ENCODE data around the gene DLEC1.
"Not testable (repeated sequence)": the region's sequence is repeated elsewhere in the genome, so short reads cannot be mapped to it uniquely, and the experiment has no call there.

Gene DLEC1

DNA sequence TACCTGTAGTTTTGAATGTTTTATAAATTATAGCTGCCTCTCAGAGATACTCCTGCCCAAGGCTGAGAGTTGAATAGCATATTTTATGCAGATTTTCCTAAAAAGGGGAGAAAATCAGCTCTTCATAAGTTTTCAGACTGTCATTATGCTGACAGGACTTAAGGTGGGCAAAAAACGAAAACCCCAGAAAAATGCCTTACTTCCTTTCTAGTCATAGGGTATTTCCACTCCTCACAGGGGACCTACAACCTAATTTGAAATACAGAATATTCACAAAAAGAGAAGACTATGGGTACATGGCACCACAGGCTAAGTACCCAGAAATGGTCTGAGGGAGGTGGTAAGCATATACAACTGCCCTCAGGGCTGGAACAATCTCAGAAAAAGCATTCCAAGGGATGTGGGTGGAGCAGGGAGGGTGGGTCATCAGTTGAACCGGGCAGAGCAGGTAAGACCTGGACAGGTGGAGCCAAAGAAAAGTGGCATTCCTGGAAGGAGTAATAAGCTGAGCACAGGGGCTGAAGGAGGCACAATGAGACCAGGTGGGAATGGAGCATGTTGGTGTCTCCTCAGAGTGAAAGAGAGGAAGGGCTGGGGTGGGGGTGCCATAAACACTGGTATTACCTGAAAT is 115.7 kb downstream of the DLEC1 start:
- DNase-seq (ENCODE audit: low read depth, low spot score): no peak

DNA sequence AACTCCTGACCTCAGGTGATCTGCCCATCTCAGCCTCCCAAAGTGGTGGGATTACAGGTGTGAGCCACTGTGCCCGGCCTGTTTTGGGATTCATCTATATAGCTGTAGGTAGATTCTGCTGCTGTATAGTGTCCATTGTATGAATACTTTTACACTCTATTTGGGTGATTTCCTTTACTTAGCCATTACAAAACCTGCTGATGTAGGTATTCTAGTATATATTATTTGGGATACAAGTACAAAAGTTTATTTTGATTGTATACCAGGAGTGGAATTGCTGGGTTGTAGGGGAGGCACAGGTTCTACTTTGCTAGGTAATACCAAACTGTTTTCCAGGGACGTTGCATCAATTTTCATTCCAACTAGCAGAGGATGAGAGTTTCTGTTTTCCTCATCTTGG is 116.8 kb downstream of the DLEC1 start:
- DNase-seq (ENCODE audit: low read depth, low spot score): no peak

DNA sequence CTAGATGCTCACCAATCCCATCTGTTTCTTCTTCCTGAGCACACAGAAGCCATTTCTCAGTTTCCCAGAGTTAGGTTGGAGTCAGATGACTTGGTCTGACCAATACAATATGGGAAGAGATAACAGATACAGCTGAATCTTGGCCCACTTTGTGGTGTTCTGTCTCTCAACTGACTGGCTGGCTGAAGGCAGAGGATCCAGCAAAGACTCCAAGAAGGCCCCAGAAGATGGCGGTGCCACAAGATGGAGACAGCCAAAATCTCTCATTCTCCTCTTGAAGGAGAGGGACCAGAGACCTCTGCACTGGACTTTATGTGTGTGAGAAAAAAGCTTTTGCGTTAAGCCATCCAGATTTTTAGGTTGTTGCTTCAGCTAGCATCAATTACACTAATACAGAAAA is 118.1 kb downstream of the DLEC1 start:
- DNase-seq (ENCODE audit: low read depth, low spot score): no peak

DNA sequence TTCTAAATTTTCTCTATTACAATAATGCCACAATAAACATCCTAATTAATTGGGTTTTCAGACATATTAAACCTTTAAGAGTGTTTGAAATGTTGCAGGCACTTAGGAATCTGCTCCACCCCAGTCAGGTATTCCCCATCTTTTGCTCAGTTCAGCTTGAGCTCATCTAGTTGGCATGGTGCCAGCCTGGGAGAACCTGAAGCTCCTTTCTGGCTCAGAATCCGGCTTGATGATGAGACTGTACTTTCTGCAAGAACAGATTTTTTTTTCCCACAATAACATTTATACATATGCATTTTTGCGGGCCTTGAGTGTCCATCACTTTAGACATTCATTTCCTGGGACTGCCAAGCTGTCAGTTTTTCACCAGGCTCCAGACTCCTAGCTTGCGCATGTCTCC is 118.6 kb downstream of the DLEC1 start:
- no peak for DNase-seq (ENCODE audit: low read depth, low spot score)

DNA sequence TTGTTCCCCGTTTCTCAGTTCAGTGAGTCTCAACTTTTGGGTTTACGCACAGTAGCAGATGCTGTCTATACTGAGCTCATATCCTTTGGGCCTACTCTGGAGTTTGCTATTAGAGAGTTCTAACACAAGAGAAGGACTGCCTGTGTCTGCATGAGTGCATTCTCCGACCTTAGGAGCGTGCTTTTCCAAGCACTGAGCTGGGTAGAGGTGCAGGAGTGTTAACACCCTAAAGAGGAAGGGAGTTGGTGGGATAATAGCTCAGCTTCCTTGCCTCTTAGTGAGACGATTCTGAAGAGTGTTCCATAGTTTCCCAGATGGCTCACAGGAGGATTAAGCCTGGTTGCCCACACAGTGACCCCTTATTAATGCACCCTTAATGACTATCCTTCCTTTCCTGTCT is 119.5 kb downstream of the DLEC1 start:
- no peak for DNase-seq (ENCODE audit: low read depth, low spot score)

DNA sequence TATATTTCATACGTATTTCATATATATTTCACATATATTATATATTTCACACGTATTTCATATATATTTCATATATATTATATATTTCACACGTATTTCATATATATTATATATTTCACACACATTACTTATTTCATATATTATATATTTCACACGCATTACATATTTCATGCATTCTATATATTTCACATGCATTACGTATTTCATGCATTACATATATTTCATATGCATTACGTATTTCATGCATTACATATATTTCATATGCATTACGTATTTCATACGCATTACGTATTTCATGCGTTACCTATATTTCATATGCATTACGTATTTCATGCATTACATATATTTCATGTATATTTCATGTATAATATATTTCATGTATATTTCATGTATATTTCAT is 121.7 kb downstream of the DLEC1 start:
- not testable (repeated sequence) for DNase-seq (ENCODE audit: low read depth, low spot score)

DNA sequence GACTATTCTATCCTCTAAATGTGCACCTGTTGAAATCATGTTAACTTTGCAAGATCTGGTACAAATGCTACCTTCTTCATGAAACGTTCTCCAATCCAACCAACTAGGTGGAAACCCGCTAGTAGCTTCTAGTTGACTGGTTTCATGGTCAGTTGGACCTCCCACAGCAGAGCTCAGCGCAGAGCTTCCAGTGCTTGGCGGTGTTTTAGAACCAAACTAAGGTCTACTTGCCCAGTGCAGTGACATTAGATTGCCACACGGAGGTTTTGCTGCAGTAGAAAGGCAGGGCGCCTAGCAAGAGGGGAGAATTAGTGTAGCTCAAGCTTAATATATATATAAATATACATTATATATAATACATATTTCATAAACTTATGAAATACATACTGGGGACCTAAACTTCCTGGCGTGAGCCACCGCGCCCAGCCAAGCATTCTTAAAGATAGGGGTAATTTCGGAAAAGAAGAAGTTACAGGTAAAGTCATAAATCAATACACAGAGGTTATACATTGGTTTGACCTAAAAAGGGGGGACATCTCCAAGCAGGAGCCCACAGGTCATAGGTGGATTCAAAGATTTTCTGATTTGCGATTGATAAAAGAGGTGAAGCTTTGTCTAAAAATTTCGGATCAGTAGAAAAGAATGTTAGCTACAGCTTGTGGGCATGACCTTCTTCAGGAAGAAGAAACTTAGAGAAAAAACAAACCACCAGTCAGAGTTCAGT is 124.3 kb downstream of the DLEC1 start:
- no peak for DNase-seq (ENCODE audit: low read depth, low spot score)

DNA sequence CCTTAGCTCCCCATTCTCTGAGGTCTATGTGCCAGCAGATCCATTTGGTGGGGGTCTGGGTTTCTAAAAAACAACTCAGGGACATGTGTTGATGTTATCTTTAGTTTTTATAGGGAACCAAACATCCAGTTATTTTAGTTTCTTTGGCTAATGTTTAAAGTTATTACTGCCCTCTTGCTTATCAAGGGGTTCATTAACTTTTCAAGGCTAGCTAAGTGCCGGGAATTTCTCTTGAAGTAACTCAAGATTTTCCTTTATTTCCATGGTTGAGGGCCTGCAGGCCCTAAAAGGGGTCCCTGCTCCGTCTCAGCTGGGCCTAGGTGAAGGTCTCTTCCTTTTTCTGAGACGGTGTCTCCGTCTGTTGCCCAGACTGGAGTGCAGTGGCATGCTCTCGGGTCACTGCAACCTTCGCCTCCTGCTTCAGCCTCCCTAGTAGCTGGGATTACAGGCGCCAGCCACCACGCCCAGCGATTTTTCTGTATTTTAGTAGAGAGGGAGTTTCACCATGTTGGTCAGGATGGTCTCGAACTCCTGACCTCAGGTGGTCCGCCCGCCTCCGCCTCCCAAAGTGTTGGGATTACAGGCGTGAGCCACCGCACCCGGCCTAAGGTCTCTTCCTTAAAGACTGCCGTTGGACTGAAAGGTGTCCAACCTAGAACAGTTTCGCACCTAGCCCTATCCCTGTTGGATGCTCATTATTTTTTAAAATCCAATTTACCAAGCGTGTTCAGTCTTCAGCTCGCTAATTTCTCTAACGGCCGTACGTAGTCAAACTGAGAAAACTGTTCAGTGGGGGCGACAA is 125.0 kb downstream of the DLEC1 start:
- DNase-seq (ENCODE audit: low read depth, low spot score): no peak

DNA sequence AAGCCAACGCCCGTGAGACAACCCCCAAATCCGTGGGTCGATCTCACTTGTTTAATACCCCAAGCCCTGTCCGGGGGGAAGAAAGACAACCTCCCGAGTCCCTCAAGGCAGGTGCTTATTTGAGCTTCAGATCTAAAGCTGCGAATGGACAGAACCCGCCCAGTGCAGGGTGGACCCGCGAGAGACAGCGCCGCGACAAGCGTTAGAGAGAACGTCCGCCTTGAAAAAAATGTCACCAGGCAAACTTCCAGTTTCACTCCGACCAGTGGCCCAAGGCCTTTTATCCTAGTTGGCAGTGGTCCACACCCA is 125.6 kb downstream of the DLEC1 start:
- no peak for DNase-seq (ENCODE audit: low read depth, low spot score)

DNA sequence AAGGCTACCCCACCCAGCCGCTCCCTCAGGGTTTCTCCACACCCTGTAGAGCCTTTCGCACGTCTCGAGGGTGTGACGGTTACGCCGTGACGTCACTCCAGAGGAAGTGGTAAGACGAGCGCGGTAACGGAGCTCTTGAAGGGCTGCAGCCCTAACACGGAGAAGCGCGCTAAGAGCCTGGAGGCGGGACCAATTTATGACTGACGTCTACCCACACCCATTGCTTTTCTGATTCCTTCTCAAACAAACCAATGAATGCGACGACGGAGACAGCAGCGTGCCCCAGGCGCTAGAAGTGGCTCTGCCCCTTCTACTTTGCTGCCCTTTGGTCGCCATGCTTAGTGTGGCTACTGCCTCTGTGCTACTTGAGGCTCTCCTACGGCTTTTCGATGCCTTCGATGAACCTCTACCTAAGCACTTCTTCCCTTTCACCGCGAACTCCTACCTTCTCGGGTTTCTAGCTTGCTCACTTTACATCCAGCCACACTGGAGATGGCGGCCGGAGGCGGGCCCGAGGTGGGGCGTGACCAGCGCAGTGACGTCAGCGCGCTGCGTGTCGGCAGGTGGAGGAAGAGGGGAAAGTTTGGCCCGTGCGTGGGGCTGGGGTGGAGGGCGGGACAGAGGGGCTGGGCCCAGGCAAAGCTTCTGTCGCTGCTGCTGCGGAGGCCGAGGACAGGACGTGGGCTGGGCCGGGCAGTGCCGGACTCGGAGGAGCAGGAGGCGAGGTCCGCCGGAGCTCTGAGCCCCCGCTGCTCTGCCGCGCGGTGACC is 126.1 kb downstream of the DLEC1 start, which contains the start of gene OXSR1:
Gene OXSR1 (plus strand): TSS at position 586 of the 770 bp plus-strand sequence. CDS start 340 bp downstream, outside the sequence.
- peak; percentile 99 for DNase-seq (ENCODE audit: low read depth, low spot score)

DNA sequence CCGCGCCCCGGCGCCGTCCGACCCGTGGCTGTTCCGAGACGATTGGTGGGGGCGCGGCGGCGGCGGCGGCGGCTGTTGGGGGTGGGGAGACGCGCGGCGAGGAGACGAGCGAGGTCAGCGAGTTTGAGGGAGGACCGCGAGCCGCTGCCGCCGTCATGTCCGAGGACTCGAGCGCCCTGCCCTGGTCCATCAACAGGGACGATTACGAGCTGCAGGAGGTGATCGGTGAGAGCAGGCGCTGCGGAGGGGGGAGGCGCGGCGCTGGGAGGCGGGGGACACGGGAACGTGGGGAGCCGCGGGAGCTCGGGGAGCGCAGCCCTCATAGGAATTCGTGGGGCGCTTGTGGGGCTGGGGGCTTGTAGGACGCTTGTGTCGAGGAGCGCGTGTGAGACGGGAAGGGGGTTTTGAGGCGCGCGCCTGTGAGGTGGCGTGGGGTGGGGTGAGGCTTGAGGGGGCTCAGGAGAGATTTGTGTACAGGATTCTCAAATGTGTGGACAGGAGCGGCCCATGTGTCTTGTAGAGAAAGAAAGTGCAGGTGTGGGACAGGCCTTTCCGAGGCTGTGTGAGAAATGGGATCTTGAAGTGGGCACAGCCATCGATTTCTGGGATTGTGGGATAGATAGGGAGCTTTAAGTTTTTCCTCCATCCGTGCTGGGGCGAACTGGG is 126.8 kb downstream of the DLEC1 start:
- DNase-seq (ENCODE audit: low read depth, low spot score): no peak

DNA sequence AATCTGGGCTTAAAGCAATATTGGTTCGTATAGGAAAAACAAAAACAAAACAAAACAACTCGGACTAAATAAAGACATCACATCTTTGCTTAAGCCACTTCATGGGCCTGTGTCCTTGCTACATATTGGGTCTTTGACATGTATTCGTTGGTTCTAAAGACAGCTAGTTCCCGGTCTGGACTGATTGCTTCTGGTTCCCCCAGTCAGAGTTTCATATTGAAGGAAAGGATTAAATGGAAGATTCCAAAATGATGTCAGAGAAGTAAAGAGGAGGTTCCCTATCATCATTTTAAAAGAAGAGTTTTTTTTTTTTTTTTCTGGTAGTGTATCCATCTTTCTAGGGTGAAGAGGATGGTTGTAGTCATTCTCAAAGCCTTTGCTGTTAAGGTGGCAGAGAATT is 128.6 kb downstream of the DLEC1 start:
- no peak for DNase-seq (ENCODE audit: low read depth, low spot score)

DNA sequence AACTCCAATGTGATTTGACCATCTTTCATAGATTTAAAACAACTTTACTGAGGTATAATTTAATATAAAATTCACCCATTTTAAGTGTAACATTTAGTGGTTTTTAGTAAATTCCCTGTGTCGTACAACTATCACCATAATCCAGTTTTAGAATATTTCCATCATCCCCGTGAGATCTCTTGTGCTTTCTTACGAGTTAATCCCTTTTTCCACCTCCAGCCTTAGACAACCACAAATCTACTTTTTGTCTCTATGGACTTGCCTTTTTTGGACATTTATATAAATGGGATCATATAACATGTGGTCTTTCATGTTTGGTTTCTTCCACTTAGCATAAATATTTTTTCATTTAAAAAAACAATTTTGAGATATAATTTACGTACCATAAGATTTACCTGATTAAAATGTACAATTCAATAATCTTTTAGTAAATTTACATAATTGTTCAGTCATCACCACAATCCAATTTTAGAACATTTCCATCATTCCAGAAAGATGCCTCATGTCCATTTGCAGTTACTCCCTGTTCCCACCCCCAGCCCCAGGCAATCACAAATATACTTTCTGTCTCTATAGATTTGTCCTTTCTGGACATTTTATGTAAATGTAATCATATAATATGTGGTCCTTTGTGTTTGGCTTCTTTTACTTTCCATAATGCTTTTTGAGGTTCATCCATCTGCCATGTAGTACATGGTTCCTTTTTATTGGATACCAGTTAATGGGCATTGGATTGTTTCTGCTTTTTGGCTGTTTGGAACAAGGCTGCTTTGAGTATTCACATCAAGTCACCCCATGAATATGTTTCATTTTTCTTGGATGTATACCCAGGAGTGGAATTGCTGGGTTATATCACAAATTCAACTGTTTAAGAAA is 129.4 kb downstream of the DLEC1 start:
- no peak for DNase-seq (ENCODE audit: low read depth, low spot score)

DNA sequence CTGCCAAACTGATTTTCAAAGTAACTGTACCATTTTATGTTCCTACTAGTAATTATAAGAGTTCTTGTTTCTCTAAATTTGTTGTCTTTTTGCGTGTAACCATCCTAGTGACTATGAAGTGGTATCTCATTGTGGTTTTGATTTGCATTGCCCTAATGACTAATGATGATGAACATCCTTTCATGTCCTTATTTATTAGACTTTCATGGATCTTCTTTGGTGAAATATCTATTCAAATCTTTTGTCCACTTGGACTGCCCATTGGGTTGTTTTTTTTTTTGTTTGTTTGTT is 130.0 kb downstream of the DLEC1 start:
- DNase-seq (ENCODE audit: low read depth, low spot score): no peak

DNA sequence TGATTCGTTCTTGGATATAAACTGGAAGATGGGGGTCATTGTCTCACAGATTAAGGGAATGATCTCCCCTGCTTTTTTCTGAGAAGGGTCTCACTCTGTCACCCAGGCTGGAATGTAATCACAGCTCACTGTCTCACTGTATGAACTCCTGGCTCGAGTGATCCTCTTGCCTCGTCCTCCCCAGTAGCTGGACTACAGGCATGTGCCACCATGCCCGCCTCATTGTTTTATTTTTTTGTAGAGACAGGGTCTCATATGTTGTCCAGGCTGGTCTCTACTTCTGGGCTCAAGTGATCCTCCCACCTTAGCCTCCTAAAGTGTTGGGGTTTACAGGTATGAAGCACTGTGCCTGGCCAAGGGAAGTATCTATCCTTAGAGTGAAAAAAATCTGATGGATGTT is 131.7 kb downstream of the DLEC1 start:
- DNase-seq (ENCODE audit: low read depth, low spot score): no peak

DNA sequence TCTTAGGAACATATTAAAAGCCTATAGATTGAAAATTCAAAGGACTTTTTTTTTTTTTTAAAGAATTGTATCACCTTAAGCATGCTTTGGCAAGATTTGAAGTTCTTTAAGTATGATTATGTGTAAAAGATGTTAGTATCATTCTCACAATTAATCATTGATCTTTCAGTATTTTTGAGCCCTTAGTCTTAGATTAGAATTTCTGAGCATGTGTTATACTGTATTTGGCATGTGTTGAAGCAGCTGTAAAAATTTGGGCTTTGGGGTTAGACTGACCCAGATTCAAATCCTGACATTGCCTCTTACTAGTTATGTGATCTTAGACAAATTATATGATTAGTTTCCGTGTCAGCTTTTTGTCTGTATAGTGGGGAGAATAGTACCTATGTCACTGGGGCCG is 132.6 kb downstream of the DLEC1 start:
- no peak for DNase-seq (ENCODE audit: low read depth, low spot score)
